Esophagus squamous epithelium (tissue), 4 donors: ENCODE results near the gene NDFIP1.

Experiments
- POLR2A ChIP-seq, 4 donors: fragments of 450-650 bp; IDR thresholded peaks; one replicate each; pipeline ENCODE4 v1.6.1; 2017; ENCODE audit warnings: antibody characterized with exemption in 4 of 4, mild to moderate bottlenecking in 4 of 4, moderate library complexity in 3 of 4
- TF ChIP-seq, protein P1 (sequence below), 6 experiments: fragments of 450-650 bp in 4 of 6; fragments of 200-600 bp in 2 of 6; sonication (generic) in 2 of 6; IDR thresholded peaks; one replicate each; pipeline ENCODE4 v1.5.1; 2016 to 2019; ENCODE audit warnings: antibody characterized with exemption in 6 of 6, mild to moderate bottlenecking in 4 of 6, moderate library complexity in 4 of 6

DNA sequence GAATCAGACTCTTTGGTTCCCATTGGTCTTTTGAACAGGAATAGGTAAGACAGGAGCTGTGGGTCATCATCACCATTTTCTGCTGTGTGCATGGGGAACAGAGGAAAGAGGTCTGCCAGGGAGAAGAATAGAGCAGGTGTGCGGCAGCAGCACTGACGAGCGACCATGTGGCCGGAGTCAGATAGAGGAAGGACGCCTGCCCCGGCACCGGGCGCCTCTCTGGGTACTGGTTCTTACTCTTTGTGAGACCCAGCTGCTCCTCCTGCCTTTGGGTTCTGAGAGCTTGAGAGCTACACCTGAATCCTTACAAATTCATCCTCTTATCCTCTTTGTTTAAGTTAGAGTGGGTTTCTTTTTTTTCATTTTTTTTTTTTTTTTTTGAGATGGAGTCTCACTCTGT lies 90.8 kb downstream of the NDFIP1 start:
- no peak for TF ChIP-seq POLR2A (IDR thresholded peaks at IDR 0.05)
- TF ChIP-seq, protein P1, sequence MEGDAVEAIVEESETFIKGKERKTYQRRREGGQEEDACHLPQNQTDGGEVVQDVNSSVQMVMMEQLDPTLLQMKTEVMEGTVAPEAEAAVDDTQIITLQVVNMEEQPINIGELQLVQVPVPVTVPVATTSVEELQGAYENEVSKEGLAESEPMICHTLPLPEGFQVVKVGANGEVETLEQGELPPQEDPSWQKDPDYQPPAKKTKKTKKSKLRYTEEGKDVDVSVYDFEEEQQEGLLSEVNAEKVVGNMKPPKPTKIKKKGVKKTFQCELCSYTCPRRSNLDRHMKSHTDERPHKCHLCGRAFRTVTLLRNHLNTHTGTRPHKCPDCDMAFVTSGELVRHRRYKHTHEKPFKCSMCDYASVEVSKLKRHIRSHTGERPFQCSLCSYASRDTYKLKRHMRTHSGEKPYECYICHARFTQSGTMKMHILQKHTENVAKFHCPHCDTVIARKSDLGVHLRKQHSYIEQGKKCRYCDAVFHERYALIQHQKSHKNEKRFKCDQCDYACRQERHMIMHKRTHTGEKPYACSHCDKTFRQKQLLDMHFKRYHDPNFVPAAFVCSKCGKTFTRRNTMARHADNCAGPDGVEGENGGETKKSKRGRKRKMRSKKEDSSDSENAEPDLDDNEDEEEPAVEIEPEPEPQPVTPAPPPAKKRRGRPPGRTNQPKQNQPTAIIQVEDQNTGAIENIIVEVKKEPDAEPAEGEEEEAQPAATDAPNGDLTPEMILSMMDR (IDR thresholded peaks at IDR 0.05) = no peak
